Keratinocyte (primary cell): ENCODE measurements around the gene ADAMTSL1. TPM values are rescaled to one million over a fixed set of nuclear protein-coding genes. Genes with fewer than 3 reads are reported as not detected.

ENCODE experiments used
- DNase-seq: peaks from one replicate; pipeline ENCODE4 v3.0.0-alpha.2; 2011; ENCODE audit warnings: low read depth, missing footprints, low spot score
- FAIRE-seq: peaks from 2 replicates; lab custom pipeline; 2011; peaks lifted over from hg19 to GRCh38; lab: Jason Lieb, UNC
- H2AFZ ChIP-seq: 2 replicates; pipeline ENCODE4 v1.6.0; 2012; ENCODE audit warnings: low read length, control low read depth, inconsistent platforms; ENCODE audit not compliant: control insufficient read depth
- H3K27ac ChIP-seq: 2 replicates; pipeline ENCODE4 v1.5.1; 2011; ENCODE audit warnings: low read length; ENCODE audit not compliant: control insufficient read depth, insufficient read depth
- H3K27me3 ChIP-seq: 3 replicates; pipeline ENCODE4 v1.6.0; 2011; ENCODE audit warnings: low read length; ENCODE audit not compliant: control insufficient read depth, insufficient read depth; ENCODE audit errors: extremely low read depth
- H3K36me3 ChIP-seq, 2 experiments: 2 replicates in 1 of 2; 3 replicates in 1 of 2; pipeline ENCODE4 v1.5.1; 2011; ENCODE audit warnings: low read length in 2 of 2, mild to moderate bottlenecking in 1 of 2; ENCODE audit not compliant: control insufficient read depth in 2 of 2, insufficient read depth in 2 of 2; ENCODE audit errors: extremely low read depth in 1 of 2
- H3K4me1 ChIP-seq: 3 replicates; pipeline ENCODE4 v1.5.1; 2011; ENCODE audit warnings: low read length; ENCODE audit not compliant: control insufficient read depth, insufficient read depth; ENCODE audit errors: extremely low read depth
- H3K4me2 ChIP-seq: 3 replicates; pipeline ENCODE4 v1.6.0; 2011; ENCODE audit warnings: low read depth, low read length; ENCODE audit not compliant: control insufficient read depth, insufficient read depth; ENCODE audit errors: extremely low read depth
- H3K4me3 ChIP-seq, 3 experiments: fragments of 200-600 bp in 1 of 3; sonication (generic) in 1 of 3; 2 replicates in 2 of 3; 3 replicates in 1 of 3; pipeline ENCODE4 v1.5.1; 2011 to 2016; ENCODE audit warnings: low read length in 3 of 3, mild to moderate bottlenecking in 3 of 3, control low read depth in 2 of 3, inconsistent platforms in 1 of 3, low read depth in 1 of 3, mixed read lengths in 1 of 3, mixed run types in 1 of 3, moderate library complexity in 1 of 3; ENCODE audit not compliant: control insufficient read depth in 2 of 3, insufficient read depth in 2 of 3; ENCODE audit errors: extremely low read depth in 1 of 3
- H3K79me2 ChIP-seq: 2 replicates; pipeline ENCODE4 v1.6.0; 2012; ENCODE audit warnings: low read length; ENCODE audit not compliant: control insufficient read depth, insufficient read depth
- H3K9ac ChIP-seq: 3 replicates; pipeline ENCODE4 v1.6.0; 2011; ENCODE audit warnings: low read length; ENCODE audit not compliant: control insufficient read depth, insufficient read depth; ENCODE audit errors: extremely low read depth
- H3K9me1 ChIP-seq: 3 replicates; pipeline ENCODE4 v1.6.0; 2011; ENCODE audit warnings: low read length; ENCODE audit not compliant: control insufficient read depth, insufficient read depth; ENCODE audit errors: extremely low read depth
- H3K9me3 ChIP-seq: 2 replicates; pipeline ENCODE4 v1.5.1; 2012; ENCODE audit warnings: low read depth, low read length; ENCODE audit not compliant: control insufficient read depth
- H4K20me1 ChIP-seq: 3 replicates; pipeline ENCODE4 v1.6.0; 2011; ENCODE audit warnings: low read length; ENCODE audit not compliant: control insufficient read depth, insufficient read depth; ENCODE audit errors: extremely low read depth
- CTCF ChIP-seq, 3 experiments: IDR thresholded peaks in 1 of 3; conservative IDR thresholded peaks in 1 of 3; optimal IDR thresholded peaks in 1 of 3; 2 replicates in 2 of 3; 3 replicates in 1 of 3; pipeline versions ENCODE3 to v1.5.1; 2011; ENCODE audit warnings: low read length in 3 of 3, mild to moderate bottlenecking in 3 of 3, moderate library complexity in 2 of 3, control low read depth in 1 of 3, inconsistent platforms in 1 of 3; ENCODE audit not compliant: insufficient read depth in 2 of 3; ENCODE audit errors: extremely low read depth in 1 of 3
- EZH2 ChIP-seq: IDR thresholded peaks from one replicate; pipeline ENCODE4 v1.6.1; 2012; ENCODE audit warnings: inconsistent platforms, mild to moderate bottlenecking, low read length, moderate library complexity
- dilution Hi-C: fragments of 300-500 bp; cut with MboI; formaldehyde crosslinking; loops from one replicate; pipeline ENCODE4 v1.7.0; 2020; ENCODE audit warnings: low sequenced_read_pairs; ENCODE audit not compliant: extremely low pct_ligation_motif_present
- polyA plus RNA-seq, 5 experiments: library from polyadenylated mRNA; depleted of rRNA in 3 of 5; stranded (reverse) in 3 of 5; stranded (forward) in 1 of 5; unstranded in 1 of 5; fragments of >200 nt; gene quantifications; 1 replicate in 1 of 5; 2 replicates in 3 of 5; 3 replicates in 1 of 5; pipeline versions ENCODE4 v1.2.1 to v1.2.3, GENCODE V29; 2011 to 2012; ENCODE audit warnings: missing spikeins in 2 of 5, low read depth in 1 of 5, low replicate concordance in 1 of 5

ADAMTSL1 gene
- polyA plus RNA-seq, 1 donor (not counting 4 experiments of a cell fraction or from before 2014, with no cell fraction given), result 1.1 TPM

- Histone ChIP-seq H3K9me1 (no peaks in the 10 kb centered on the region), H3K9ac (no peak overlapping the region), H3K36me3 (no peaks in the 10 kb centered on the region), H3K9me3 (no peaks in the 10 kb centered on the region), H3K27ac (no peak overlapping the region), H3K79me2 (no peaks in the 10 kb centered on the region), H4K20me1 (no peaks in the 10 kb centered on the region), H3K4me3 (no peak overlapping the region), H2AFZ (no peak overlapping the region), H3K27me3 (no peaks in the 10 kb centered on the region), H3K4me2 (no peak overlapping the region), H3K4me1 (no peaks in the 10 kb centered on the region)
- dilution Hi-C loops, result no loop called here
- TF ChIP-seq CTCF (optimal IDR thresholded peaks at IDR 0.05 in 1 of 3, IDR thresholded peaks at IDR 0.05 in 1 of 3, conservative IDR thresholded peaks at IDR 0.05 in 1 of 3; ENCODE audit: extremely low read depth in 1 of 3, insufficient read depth in 2 of 3, low read length in 3 of 3) (no peak), EZH2 (no peak)
- FAIRE-seq, result no peak
- DNase-seq, result no peak
Observed at GRCh38 chr9:18822850-18823249, 348.9 kb downstream of the ADAMTSL1 start.

- H3K79me2 ChIP-seq, result no peaks in the 10 kb centered on the region
- dilution Hi-C loops, result no loop called here
- peak; percentile 49 to 82 (median 65) for TF ChIP-seq CTCF (optimal IDR thresholded peaks at IDR 0.05 in 1 of 3, IDR thresholded peaks at IDR 0.05 in 1 of 3, conservative IDR thresholded peaks at IDR 0.05 in 1 of 3; ENCODE audit: extremely low read depth in 1 of 3, insufficient read depth in 2 of 3, low read length in 3 of 3)
- TF ChIP-seq EZH2, result no peak
- H3K4me1 ChIP-seq, result no peaks in the 10 kb centered on the region
- H3K9ac ChIP-seq, result no peak overlapping the region
- H3K27ac ChIP-seq, result no peak overlapping the region
- H3K9me3 ChIP-seq, result no peaks in the 10 kb centered on the region
- H4K20me1 ChIP-seq, result no peaks in the 10 kb centered on the region
- no peak for FAIRE-seq
- no peaks in the 10 kb centered on the region for H3K36me3 ChIP-seq
- H3K4me2 ChIP-seq, result no peak overlapping the region
- no peaks in the 10 kb centered on the region for H3K27me3 ChIP-seq
- no peak overlapping the region for H3K4me3 ChIP-seq
- H2AFZ ChIP-seq, result no peak overlapping the region
- DNase-seq, result no peak
- no peaks in the 10 kb centered on the region for H3K9me1 ChIP-seq
Observed at GRCh38 chr9:18824095-18824666, 350.2 kb downstream of the ADAMTSL1 start.
